Limb (tissue), 2 donors: Measurements from ENCODE around the gene UBE2D2.
A peak's percentile ranks its signal among the peaks of the same experiment; 100 is the strongest.
"Not testable (repeated sequence)": the region's sequence is repeated elsewhere in the genome, so short reads cannot be mapped to it uniquely, and the experiment has no call there.

ENCODE experiments used
- DNase-seq, 2 donors: peaks; one replicate each; pipeline ENCODE4 v3.0.0-alpha.2; 2016; ENCODE audit errors: extremely low spot score in 2 of 2

The UBE2D2 gene

GRCh38 chr5:139549162-139549894 lies 11.8 kb upstream of the UBE2D2 start:
- no peak for DNase-seq

GRCh38 chr5:139550051-139550872 lies 10.9 kb upstream of the UBE2D2 start:
- not testable (repeated sequence) for DNase-seq

GRCh38 chr5:139551191-139551889 lies 9.8 kb upstream of the UBE2D2 start:
- no peak for DNase-seq

GRCh38 chr5:139552893-139553575 lies 8.1 kb upstream of the UBE2D2 start:
- DNase-seq: no peak

- DNase-seq: no peak
Observed at GRCh38 chr5:139554264-139554663, 6.9 kb upstream of the UBE2D2 start.

- no peak for DNase-seq
Observed at GRCh38 chr5:139557811-139558210, 3.3 kb upstream of the UBE2D2 start.

- DNase-seq: peak in 1 of 2 donors; percentile 83
Observed at GRCh38 chr5:139561655-139562451, 714 bp downstream of the UBE2D2 start.

- no peak for DNase-seq
Observed at GRCh38 chr5:139562847-139563246, 1.7 kb downstream of the UBE2D2 start.

- DNase-seq: no peak
Observed at GRCh38 chr5:139565411-139566305, 4.5 kb downstream of the UBE2D2 start.

GRCh38 chr5:139566611-139567010 lies 5.5 kb downstream of the UBE2D2 start:
- DNase-seq: no peak

GRCh38 chr5:139569270-139569955 lies 8.3 kb downstream of the UBE2D2 start:
- DNase-seq: no peak

GRCh38 chr5:139571543-139571942 lies 10.4 kb downstream of the UBE2D2 start:
- no peak for DNase-seq

GRCh38 chr5:139571966-139572365 lies 10.8 kb downstream of the UBE2D2 start:
- no peak for DNase-seq

GRCh38 chr5:139574641-139575312 lies 13.6 kb downstream of the UBE2D2 start:
- DNase-seq: no peak

- DNase-seq: no peak
Observed at GRCh38 chr5:139575313-139575646, 14.1 kb downstream of the UBE2D2 start.

GRCh38 chr5:139575751-139576150 lies 14.6 kb downstream of the UBE2D2 start:
- DNase-seq: no peak

- peak in 1 of 2 donors; percentile 18 for DNase-seq
Observed at GRCh38 chr5:139577689-139578290, 16.7 kb downstream of the UBE2D2 start.

- no peak for DNase-seq
Observed at GRCh38 chr5:139578325-139578724, 17.2 kb downstream of the UBE2D2 start.
